OCI-LY1 (cell line): ENCODE results near the gene PKD1.

Experiments used
- H2AFZ ChIP-seq: fragments of 200-600 bp; sonication (generic), shearing (Covaris generic); 2 replicates; pipeline ENCODE4 v1.6.0; 2014; ENCODE audit warnings: antibody characterized with exemption, mild to moderate bottlenecking, low read length
- H3F3A ChIP-seq: fragments of 200-600 bp; sonication (generic), shearing (Covaris generic); 2 replicates; pipeline ENCODE4 v1.6.0; 2014; ENCODE audit warnings: mild to moderate bottlenecking, antibody characterized with exemption, low read length, moderate library complexity; ENCODE audit not compliant: insufficient read depth
- H3K27ac ChIP-seq: fragments of 200-600 bp; sonication (generic); 2 replicates; pipeline ENCODE4 v1.5.1; 2014; ENCODE audit warnings: low read length, mixed run types, mild to moderate bottlenecking, low read depth; ENCODE audit not compliant: poor library complexity, severe bottlenecking
- H3K27me3 ChIP-seq: fragments of 200-600 bp; sonication (generic); 2 replicates; pipeline ENCODE4 v1.6.0; 2014; ENCODE audit warnings: antibody characterized with exemption, mild to moderate bottlenecking, low read length, moderate library complexity; ENCODE audit not compliant: insufficient read depth
- H3K36me3 ChIP-seq: fragments of 200-600 bp; sonication (generic); 2 replicates; pipeline ENCODE4 v1.6.1; 2014; ENCODE audit warnings: mild to moderate bottlenecking, antibody characterized with exemption, low read length, moderate library complexity, mixed read lengths; ENCODE audit not compliant: insufficient read depth
- H3K4me1 ChIP-seq: fragments of 200-600 bp; sonication (generic); 2 replicates; pipeline ENCODE4 v1.5.1; 2014; ENCODE audit warnings: mild to moderate bottlenecking, low read length, moderate library complexity; ENCODE audit not compliant: insufficient read depth, severe bottlenecking
- H3K4me2 ChIP-seq: fragments of 200-600 bp; sonication (generic), shearing (Covaris generic); 2 replicates; pipeline ENCODE4 v1.6.1; 2014; ENCODE audit warnings: low read length
- H3K4me3 ChIP-seq: fragments of 200-600 bp; sonication (generic); 2 replicates; pipeline ENCODE4 v1.5.1; 2014; ENCODE audit warnings: low read length, low read depth, mild to moderate bottlenecking, mixed read lengths; ENCODE audit not compliant: poor library complexity, severe bottlenecking
- H3K79me2 ChIP-seq: fragments of 200-600 bp; shearing (Covaris generic); 2 replicates; pipeline ENCODE4 v1.6.1; 2016; ENCODE audit warnings: mixed run types, low read length, mixed read lengths; ENCODE audit not compliant: insufficient read depth
- H3K9ac ChIP-seq: fragments of 200-600 bp; sonication (generic), shearing (Covaris generic); 2 replicates; pipeline ENCODE4 v1.6.1; 2014; ENCODE audit warnings: mild to moderate bottlenecking, low read length, mixed read lengths
- H3K9me2 ChIP-seq: fragments of 200-600 bp; sonication (generic), shearing (Covaris generic); 2 replicates; pipeline ENCODE4 v1.6.1; 2014; ENCODE audit warnings: low read depth, mild to moderate bottlenecking, low read length, mixed read lengths
- H3K9me3 ChIP-seq: fragments of 200-600 bp; shearing (Covaris generic); 2 replicates; pipeline ENCODE4 v1.6.1; 2014; ENCODE audit warnings: low read length, mixed read lengths
- H4K20me1 ChIP-seq: fragments of 200-600 bp; sonication (generic), shearing (Covaris generic); 2 replicates; pipeline ENCODE4 v1.6.0; 2016; ENCODE audit warnings: mild to moderate bottlenecking, low read length; ENCODE audit not compliant: insufficient read depth
- CTCF ChIP-seq: fragments of 200-600 bp; sonication (generic), shearing (Covaris generic); IDR thresholded peaks from 2 replicates; pipeline ENCODE4 v1.5.1; 2017; ENCODE audit warnings: mild to moderate bottlenecking, antibody characterized with exemption, low read length, moderate library complexity, mixed read lengths
- EZH2 ChIP-seq: fragments of 200-600 bp; sonication (generic), shearing (Covaris generic); IDR thresholded peaks from 2 replicates; pipeline ENCODE4 v1.8.0; 2017; ENCODE audit warnings: borderline replicate concordance, mixed run types, mild to moderate bottlenecking, antibody characterized with exemption, low read length, moderate library complexity, mixed read lengths

The PKD1 gene

GRCh38 chr16:2173366-2173765 is 37.7 kb upstream of the PKD1 start:
- H4K20me1 ChIP-seq, result no peaks in the 10 kb centered on the region
- H3K9me2 ChIP-seq, result no peaks in the 10 kb centered on the region

DNA sequence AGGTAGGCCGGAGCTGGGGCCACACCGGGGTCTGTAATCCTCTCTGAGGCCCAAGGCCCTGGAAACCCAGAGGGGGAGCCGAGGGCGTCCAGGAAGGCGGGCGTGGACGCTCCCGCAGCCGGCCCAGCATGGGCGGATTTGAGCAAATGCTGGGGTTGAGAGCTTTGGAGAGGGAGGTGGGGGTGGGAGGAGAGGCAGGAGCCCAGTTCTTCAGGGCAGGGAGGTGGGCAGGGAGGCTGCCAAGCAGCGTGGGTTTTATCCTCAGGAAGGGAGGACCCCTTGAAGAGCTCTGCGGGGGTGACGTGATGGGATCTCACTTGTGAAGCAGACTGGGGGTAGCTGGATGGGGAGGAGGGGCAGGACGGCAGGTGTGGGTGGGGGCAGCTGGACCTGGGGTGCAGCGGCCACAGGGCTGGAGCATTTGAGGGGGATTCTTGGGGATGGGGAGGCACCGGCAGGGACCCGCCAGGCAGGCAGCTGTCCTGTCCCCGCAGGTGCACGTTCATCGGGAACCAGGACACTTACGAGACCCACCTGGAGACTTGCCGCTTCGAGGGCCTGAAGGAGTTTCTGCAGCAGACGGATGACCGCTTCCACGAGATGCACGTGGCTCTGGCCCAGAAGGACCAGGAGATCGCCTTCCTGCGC is 37.1 kb upstream of the PKD1 start:
- no peak overlapping the region for H3K4me2 ChIP-seq
- no peak overlapping the region for H2AFZ ChIP-seq
- no peaks in the 10 kb centered on the region for H3K4me1 ChIP-seq
- H3K27me3 ChIP-seq, result no peaks in the 10 kb centered on the region
- H3K36me3 ChIP-seq, result peaks cover 46% of the 10 kb centered on the region
- H4K20me1 ChIP-seq, result no peaks in the 10 kb centered on the region
- H3K79me2 ChIP-seq, result no peaks in the 10 kb centered on the region
- H3F3A ChIP-seq, result no peaks in the 10 kb centered on the region
- H3K4me3 ChIP-seq, result no peak overlapping the region
- no peak overlapping the region for H3K9ac ChIP-seq
- H3K9me3 ChIP-seq, result no peaks in the 10 kb centered on the region
- TF ChIP-seq EZH2, result no peak
- TF ChIP-seq CTCF, result no peak
- no peak overlapping the region for H3K27ac ChIP-seq
- H3K9me2 ChIP-seq, result no peaks in the 10 kb centered on the region

More at GRCh38 chr16:2173366-2173765, 37.7 kb upstream of the PKD1 start:
- no peak overlapping the region for H3K4me2 ChIP-seq
- no peaks in the 10 kb centered on the region for H3K9me3 ChIP-seq
- no peak for TF ChIP-seq EZH2
- TF ChIP-seq CTCF, result no peak
- no peaks in the 10 kb centered on the region for H3K79me2 ChIP-seq
- H3K27ac ChIP-seq, result no peak overlapping the region
- no peak overlapping the region for H3K4me3 ChIP-seq
- no peak overlapping the region for H2AFZ ChIP-seq
- no peak overlapping the region for H3K9ac ChIP-seq
- H3F3A ChIP-seq, result no peaks in the 10 kb centered on the region
- no peaks in the 10 kb centered on the region for H3K4me1 ChIP-seq
- H3K36me3 ChIP-seq, result peaks cover 46% of the 10 kb centered on the region
- no peaks in the 10 kb centered on the region for H3K27me3 ChIP-seq

GRCh38 chr16:2171601-2172178 is 36.0 kb upstream of the PKD1 start:
- no peak for TF ChIP-seq EZH2
- H3K4me2 ChIP-seq, result no peak overlapping the region
- peaks cover 52% of the 10 kb centered on the region for H3K36me3 ChIP-seq

More at GRCh38 chr16:2171601-2172178, 36.0 kb upstream of the PKD1 start:
- H3K9me2 ChIP-seq, result no peaks in the 10 kb centered on the region
- H3K4me1 ChIP-seq, result no peaks in the 10 kb centered on the region
- no peaks in the 10 kb centered on the region for H3K27me3 ChIP-seq
- no peaks in the 10 kb centered on the region for H4K20me1 ChIP-seq
- no peak overlapping the region for H2AFZ ChIP-seq
- H3K9ac ChIP-seq, result no peak overlapping the region
- H3K27ac ChIP-seq, result no peak overlapping the region
- no peaks in the 10 kb centered on the region for H3K79me2 ChIP-seq
- H3F3A ChIP-seq, result no peaks in the 10 kb centered on the region
- no peaks in the 10 kb centered on the region for H3K9me3 ChIP-seq
- no peak overlapping the region for H3K4me3 ChIP-seq
